HCT116 (cell line): Measurements from ENCODE around the gene HPD. TPM values are rescaled to one million over a fixed set of nuclear protein-coding genes. Genes with fewer than 3 reads are reported as not detected.

Experiments used
- ATAC-seq: fragments of 200-7000 bp; cut with Tn5 transposase; 2 replicates; pipeline ENCODE4 v1.9.1; 2020; ENCODE audit warnings: mild to moderate bottlenecking, moderate library complexity
- BruUV-seq: library from RNA; stranded (reverse); fragments of 400-500 nt; replicated peaks from 2 replicates; lab custom pipeline; 2021; lab: Mats Ljungman, UMichigan
- CTCF ChIA-PET: fragments of 300-600 bp; sonication (Branson Sonifier 250); formaldehyde crosslinking; loops from one replicate; lab custom pipeline; 2021; ENCODE audit warnings: antibody characterized with exemption; lab: Charles Lee
- POLR2A ChIA-PET: fragments of 300-600, 350-600 bp; sonication (Branson Sonifier 250); formaldehyde crosslinking; loops from one replicate; lab custom pipeline; 2021; ENCODE audit warnings: antibody characterized with exemption; lab: Charles Lee
- RAD21 ChIA-PET, 2 experiments: fragments of 300-600 bp; sonication (Branson Sonifier 250); formaldehyde crosslinking; loops; one replicate each; lab custom pipeline; 2023; ENCODE audit warnings: low total read pairs in 2 of 2; ENCODE audit not compliant: uncharacterized antibody in 2 of 2, unreplicated experiment in 2 of 2, low non-redundant PET in 1 of 2; lab: Charles Lee
- DNase-seq: peaks from one replicate; pipeline ENCODE4 v3.0.0-alpha.2; 2010; ENCODE audit warnings: low read depth, low spot score
- H2AFZ ChIP-seq: fragments of 200-600 bp; shearing (Covaris generic), sonication (generic); 2 replicates; pipeline ENCODE4 v1.6.1; 2017; ENCODE audit warnings: low read depth, mixed run types, mixed read lengths, antibody characterized with exemption, low read length; ENCODE audit not compliant: poor library complexity, severe bottlenecking
- H3K27ac ChIP-seq: 2 replicates; pipeline ENCODE4 v1.5.1; 2012; ENCODE audit warnings: low read depth, low read length
- H3K27me3 ChIP-seq: fragments of 200-600 bp; sonication (generic); 2 replicates; pipeline ENCODE4 v1.6.1; 2016; ENCODE audit warnings: mixed run types, low read length, mixed read lengths; ENCODE audit not compliant: insufficient read depth
- H3K36me3 ChIP-seq, 2 experiments: fragments of 200-500 bp in 1 of 2; fragments of 200-600 bp in 1 of 2; sonication (Bioruptor generic) in 1 of 2; sonication (generic) in 1 of 2; 2 replicates each; pipeline versions ENCODE4 v1.5.1 to v1.6.1; 2014 to 2016; ENCODE audit warnings: low read length in 2 of 2, inconsistent platforms in 1 of 2, mixed read lengths in 1 of 2, mixed run types in 1 of 2; ENCODE audit not compliant: insufficient read depth in 2 of 2, control insufficient read depth in 1 of 2
- H3K4me1 ChIP-seq, 2 experiments: fragments of 200-600 bp in 1 of 2; sonication (generic) in 1 of 2; 2 replicates each; pipeline versions ENCODE4 v1.5.1 to v1.6.1; 2012 to 2017; ENCODE audit warnings: low read length in 2 of 2, inconsistent platforms in 1 of 2, mild to moderate bottlenecking in 1 of 2, mixed read lengths in 1 of 2, mixed run types in 1 of 2, moderate library complexity in 1 of 2; ENCODE audit not compliant: insufficient read depth in 2 of 2, control insufficient read depth in 1 of 2
- H3K4me2 ChIP-seq: fragments of 200-600 bp; sonication (generic); 2 replicates; pipeline ENCODE4 v1.6.1; 2017; ENCODE audit warnings: mixed run types, low read length, mixed read lengths
- H3K4me3 ChIP-seq, 2 experiments: fragments of 200-600 bp in 1 of 2; sonication (generic) in 1 of 2; replicated peaks in 1 of 2; 2 replicates each; pipeline ENCODE4 v1.5.1; 2011 to 2016; ENCODE audit warnings: low read length in 2 of 2, control low read depth in 1 of 2, low read depth in 1 of 2, mild to moderate bottlenecking in 1 of 2, mixed read lengths in 1 of 2, mixed run types in 1 of 2
- H3K79me2 ChIP-seq: fragments of 200-600 bp; sonication (generic); 2 replicates; pipeline ENCODE4 v1.6.1; 2017; ENCODE audit warnings: mild to moderate bottlenecking, mixed run types, low read length, moderate library complexity, mixed read lengths; ENCODE audit not compliant: insufficient read depth
- H3K9ac ChIP-seq: fragments of 200-600 bp; sonication (generic); 2 replicates; pipeline ENCODE4 v1.6.1; 2016; ENCODE audit warnings: low read length, mixed read lengths
- H3K9me2 ChIP-seq: fragments of 200-600 bp; sonication (generic), shearing (Covaris generic); 2 replicates; pipeline ENCODE4 v1.6.1; 2017; ENCODE audit warnings: mixed run types, mild to moderate bottlenecking, moderate library complexity; ENCODE audit not compliant: insufficient read depth
- H3K9me3 ChIP-seq, 2 experiments: fragments of 200-500 bp in 1 of 2; fragments of 200-600 bp in 1 of 2; sonication (Bioruptor generic) in 1 of 2; sonication (generic) in 1 of 2; 2 replicates each; pipeline ENCODE4 v1.6.1; 2014 to 2017; ENCODE audit warnings: low read length in 2 of 2, mixed read lengths in 2 of 2, inconsistent platforms in 1 of 2, low read depth in 1 of 2, mild to moderate bottlenecking in 1 of 2, mixed run types in 1 of 2, moderate library complexity in 1 of 2; ENCODE audit not compliant: control insufficient read depth in 1 of 2, insufficient read depth in 1 of 2
- H4K20me1 ChIP-seq: fragments of 200-600 bp; sonication (generic), shearing (Covaris generic); 2 replicates; pipeline ENCODE4 v1.6.1; 2017; ENCODE audit warnings: mixed run types, mild to moderate bottlenecking, moderate library complexity; ENCODE audit not compliant: insufficient read depth
- ATF3 ChIP-seq: IDR thresholded peaks from 2 replicates; pipeline ENCODE4 v1.6.1; 2012
- EGR1 ChIP-seq: IDR thresholded peaks from 2 replicates; pipeline ENCODE4 v1.6.1; 2012; ENCODE audit warnings: low read depth
- JUND ChIP-seq: IDR thresholded peaks from 2 replicates; pipeline ENCODE4 v1.6.1; 2012
- RAD21 ChIP-seq: IDR thresholded peaks from 2 replicates; pipeline ENCODE4 v1.6.1; 2012; ENCODE audit warnings: low read depth, mild to moderate bottlenecking
- TCF7L2 ChIP-seq: IDR thresholded peaks from 2 replicates; pipeline ENCODE4 v1.7.0; 2011; ENCODE audit warnings: borderline replicate concordance, inconsistent platforms; ENCODE audit not compliant: insufficient read depth, insufficient read length; ENCODE audit errors: extremely low read depth
- YY1 ChIP-seq: IDR thresholded peaks from 2 replicates; pipeline ENCODE4 v1.6.1; 2011; ENCODE audit warnings: low read length, low read depth, moderate library complexity, mild to moderate bottlenecking; ENCODE audit not compliant: insufficient replicate concordance; ENCODE audit errors: extremely low read depth
- ZBTB33 ChIP-seq: IDR thresholded peaks from 2 replicates; pipeline ENCODE4 v1.6.1; 2011; ENCODE audit warnings: mild to moderate bottlenecking, low read length, moderate library complexity; ENCODE audit not compliant: insufficient replicate concordance; ENCODE audit errors: extremely low read depth
- intact Hi-C: fragments of 100-400 bp; cut with micrococcal nuclease; formaldehyde crosslinking; loops from 2 replicates; pipeline ENCODE4 v1.10.0; 2022
- total RNA-seq: library from RNA; stranded (reverse); gene quantifications from one replicate; pipeline ENCODE4 v1.2.1, GENCODE V29; 2021; ENCODE audit not compliant: unreplicated experiment

The HPD gene
- total RNA-seq, 1 experiment from 2014 or later, result 1.1 TPM

GRCh38 chr12:121799842-121800693, 58.6 kb downstream of the HPD start (continued):
- TF ChIP-seq ZBTB33 (no peak), JUND (no peak)

GRCh38 chr12:121799156-121799841, 59.4 kb downstream of the HPD start:
- no peaks in the 10 kb centered on the region for H3K9me2 ChIP-seq
- no peaks in the 10 kb centered on the region for H3K9me3 ChIP-seq
- no peaks in the 10 kb centered on the region for H3K36me3 ChIP-seq
- H3K4me2 ChIP-seq, result peak overlapping the region; percentile 99
- ATAC-seq, result peak; percentile 15
- ChIA-PET CTCF (interaction anchor here (6.9 kb wide), 1 partner anchor 12 kb away, joined by 149 read pairs; no protein-coding TSS in a partner anchor), RAD21 (interaction anchor here in 1 of 2 experiments (1.3 kb wide), 1 partner anchor 89 kb away, joined by 3 read pairs; the partner anchor contains the start of gene PSMD9), POLR2A (interaction anchor here (0.8 to 2.6 kb wide), 2 partner anchors 13 to 89 kb away, joined by 3 to 9 read pairs; no protein-coding TSS in a partner anchor)
- peak overlapping the region; percentile 45 to 66 for H3K4me3 ChIP-seq
- intact Hi-C loops, result no loop called here
- H3K4me1 ChIP-seq, result peaks cover 52 to 83% of the 10 kb centered on the region in 2 experiments
- no peak overlapping the region for H2AFZ ChIP-seq
- peak; percentile 75 for DNase-seq
- peak overlapping the region; percentile 100 for H3K27ac ChIP-seq
- no peaks in the 10 kb centered on the region for H3K27me3 ChIP-seq
- no TSS peak for BruUV-seq
- no peaks in the 10 kb centered on the region for H4K20me1 ChIP-seq
- peak; percentile 20 for TF ChIP-seq TCF7L2
- no peak for TF ChIP-seq EGR1
- peak; percentile 20 for TF ChIP-seq YY1
- TF ChIP-seq RAD21, result no peak
- TF ChIP-seq ATF3, result no peak
- TF ChIP-seq, all 23 proteins: peak for 2
- peaks cover 33% of the 10 kb centered on the region for H3K79me2 ChIP-seq
- H3K9ac ChIP-seq, result peak overlapping the region; percentile 98
